HepG2 (cell line): ENCODE measurements around the gene NR1H2.

Experiments used
- CTCF ChIP-seq: sonication (generic); formaldehyde crosslinking; IDR thresholded peaks from 2 replicates; pipeline ENCODE4 v1.5.0; 2020; ENCODE audit warnings: mild to moderate bottlenecking, missing genetic modification reagents, moderate library complexity
- EZH2 ChIP-seq: conservative IDR thresholded peaks from 2 replicates; pipeline ENCODE4 v1.6.1; 2012; ENCODE audit warnings: mild to moderate bottlenecking, low read depth, low read length, moderate library complexity
- MZF1 ChIP-seq: sonication (generic); formaldehyde crosslinking; IDR thresholded peaks from 2 replicates; pipeline ENCODE4 v1.8.1; 2023; ENCODE audit warnings: mild to moderate bottlenecking, missing genetic modification reagents, borderline replicate concordance
- NCOA5 ChIP-seq: sonication (generic); formaldehyde crosslinking; IDR thresholded peaks from 2 replicates; pipeline ENCODE4 v1.4.0; 2020; ENCODE audit warnings: missing genetic modification reagents
- NFRKB ChIP-seq: fragments of 450-650 bp; IDR thresholded peaks from 2 replicates; pipeline ENCODE4 v1.6.1; 2017
- POLR2AphosphoS5 ChIP-seq: IDR thresholded peaks from 2 replicates; pipeline ENCODE4 v1.6.1; 2012; ENCODE audit warnings: low read depth, low read length
- PREB ChIP-seq: sonication (generic); formaldehyde crosslinking; IDR thresholded peaks from 2 replicates; pipeline ENCODE4 v1.4.0; 2020; ENCODE audit warnings: missing genetic modification reagents
- ZNF678 ChIP-seq: sonication (generic); formaldehyde crosslinking; IDR thresholded peaks from 2 replicates; pipeline ENCODE4 v1.4.0; 2020; ENCODE audit warnings: mild to moderate bottlenecking, missing genetic modification reagents
- ZSCAN31 ChIP-seq: sonication (generic); formaldehyde crosslinking; IDR thresholded peaks from 2 replicates; pipeline ENCODE4 v1.5.0; 2020; ENCODE audit warnings: low read depth, mild to moderate bottlenecking, missing genetic modification reagents
- TF ChIP-seq, protein P1 (sequence below): sonication (generic); formaldehyde crosslinking; IDR thresholded peaks from 2 replicates; pipeline ENCODE4 v1.5.1; 2020; ENCODE audit warnings: missing genetic modification reagents, mild to moderate bottlenecking, borderline replicate concordance
- TF ChIP-seq, protein P2 (sequence below): sonication (generic); formaldehyde crosslinking; IDR thresholded peaks from 2 replicates; pipeline ENCODE4 v1.4.0; 2020; ENCODE audit warnings: missing genetic modification reagents

- TF ChIP-seq, protein P1, sequence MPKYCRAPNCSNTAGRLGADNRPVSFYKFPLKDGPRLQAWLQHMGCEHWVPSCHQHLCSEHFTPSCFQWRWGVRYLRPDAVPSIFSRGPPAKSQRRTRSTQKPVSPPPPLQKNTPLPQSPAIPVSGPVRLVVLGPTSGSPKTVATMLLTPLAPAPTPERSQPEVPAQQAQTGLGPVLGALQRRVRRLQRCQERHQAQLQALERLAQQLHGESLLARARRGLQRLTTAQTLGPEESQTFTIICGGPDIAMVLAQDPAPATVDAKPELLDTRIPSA (CRISPR knock-in tag): no peak
- TF ChIP-seq CTCF: no peak
- no peak for TF ChIP-seq POLR2AphosphoS5
- TF ChIP-seq EZH2: no peak
- no peak for TF ChIP-seq NFRKB
- TF ChIP-seq, protein P2, sequence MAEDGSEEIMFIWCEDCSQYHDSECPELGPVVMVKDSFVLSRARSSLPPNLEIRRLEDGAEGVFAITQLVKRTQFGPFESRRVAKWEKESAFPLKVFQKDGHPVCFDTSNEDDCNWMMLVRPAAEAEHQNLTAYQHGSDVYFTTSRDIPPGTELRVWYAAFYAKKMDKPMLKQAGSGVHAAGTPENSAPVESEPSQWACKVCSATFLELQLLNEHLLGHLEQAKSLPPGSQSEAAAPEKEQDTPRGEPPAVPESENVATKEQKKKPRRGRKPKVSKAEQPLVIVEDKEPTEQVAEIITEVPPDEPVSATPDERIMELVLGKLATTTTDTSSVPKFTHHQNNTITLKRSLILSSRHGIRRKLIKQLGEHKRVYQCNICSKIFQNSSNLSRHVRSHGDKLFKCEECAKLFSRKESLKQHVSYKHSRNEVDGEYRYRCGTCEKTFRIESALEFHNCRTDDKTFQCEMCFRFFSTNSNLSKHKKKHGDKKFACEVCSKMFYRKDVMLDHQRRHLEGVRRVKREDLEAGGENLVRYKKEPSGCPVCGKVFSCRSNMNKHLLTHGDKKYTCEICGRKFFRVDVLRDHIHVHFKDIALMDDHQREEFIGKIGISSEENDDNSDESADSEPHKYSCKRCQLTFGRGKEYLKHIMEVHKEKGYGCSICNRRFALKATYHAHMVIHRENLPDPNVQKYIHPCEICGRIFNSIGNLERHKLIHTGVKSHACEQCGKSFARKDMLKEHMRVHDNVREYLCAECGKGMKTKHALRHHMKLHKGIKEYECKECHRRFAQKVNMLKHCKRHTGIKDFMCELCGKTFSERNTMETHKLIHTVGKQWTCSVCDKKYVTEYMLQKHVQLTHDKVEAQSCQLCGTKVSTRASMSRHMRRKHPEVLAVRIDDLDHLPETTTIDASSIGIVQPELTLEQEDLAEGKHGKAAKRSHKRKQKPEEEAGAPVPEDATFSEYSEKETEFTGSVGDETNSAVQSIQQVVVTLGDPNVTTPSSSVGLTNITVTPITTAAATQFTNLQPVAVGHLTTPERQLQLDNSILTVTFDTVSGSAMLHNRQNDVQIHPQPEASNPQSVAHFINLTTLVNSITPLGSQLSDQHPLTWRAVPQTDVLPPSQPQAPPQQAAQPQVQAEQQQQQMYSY (CRISPR knock-in tag): no peak
- no peak for TF ChIP-seq ZSCAN31 (CRISPR knock-in tag)
- no peak for TF ChIP-seq NCOA5 (CRISPR knock-in tag)
- TF ChIP-seq ZNF678 (CRISPR knock-in tag): no peak
- TF ChIP-seq PREB (CRISPR knock-in tag): no peak
- no peak for TF ChIP-seq MZF1 (CRISPR knock-in tag)
Observed at GRCh38 chr19:50420127-50420526, 43.9 kb downstream of the NR1H2 start.
